Peyer's patch (tissue), 4 donors: ENCODE data around the gene ASAP2. TPM values are rescaled to one million over a fixed set of nuclear protein-coding genes. Genes with fewer than 3 reads are reported as not detected.

Source experiments
- DNase-seq, 3 donors: peaks; one replicate each; pipeline ENCODE4 v3.0.0-alpha.2; 2017 to 2019
- H3K27ac ChIP-seq, 4 donors: fragments of 200-600 bp; sonication (generic); one replicate each; pipeline ENCODE4 v1.5.1; 2016 to 2019
- H3K27me3 ChIP-seq, 2 donors: fragments of 200-600 bp; sonication (generic); one replicate each; pipeline ENCODE4 v1.5.1; 2019
- H3K36me3 ChIP-seq, 3 donors: fragments of 200-600 bp; sonication (generic); one replicate each; pipeline ENCODE4 v1.5.1; 2016 to 2019
- H3K4me1 ChIP-seq, 4 donors: fragments of 200-600 bp; sonication (generic); one replicate each; pipeline ENCODE4 v1.5.1; 2016 to 2019
- H3K4me3 ChIP-seq, 4 donors: fragments of 200-600 bp; sonication (generic); 1 replicate in 3 of 4; 2 replicates in 1 of 4; pipeline ENCODE4 v1.5.1; 2016 to 2019; ENCODE audit warnings: mild to moderate bottlenecking in 1 of 4
- H3K9me3 ChIP-seq, 4 donors: fragments of 200-600 bp; sonication (generic); one replicate each; pipeline ENCODE4 v1.5.1; 2016 to 2019; ENCODE audit warnings: mild to moderate bottlenecking in 1 of 4
- POLR2A ChIP-seq, 2 donors: fragments of 450-650 bp; IDR thresholded peaks; one replicate each; pipeline ENCODE4 v1.5.1; 2017; ENCODE audit warnings: antibody characterized with exemption in 2 of 2, mild to moderate bottlenecking in 2 of 2, moderate library complexity in 2 of 2
- total RNA-seq, 4 donors: library from RNA; depleted of rRNA; stranded (reverse); fragments of >200 nt; gene quantifications; one replicate each; pipeline ENCODE4 v1.1.0, GENCODE V29; 2016
- TF ChIP-seq, protein P1 (sequence below), 6 experiments: fragments of 450-650 bp in 4 of 6; fragments of 200-600 bp in 2 of 6; sonication (generic) in 1 of 6; IDR thresholded peaks; one replicate each; pipeline ENCODE4 v1.5.1; 2017 to 2019; ENCODE audit warnings: antibody characterized with exemption in 6 of 6, mild to moderate bottlenecking in 3 of 6, moderate library complexity in 1 of 6

ASAP2 gene
- total RNA-seq, 4 donors from 2014 or later, result 30.6 to 59.4 (median 37.8) TPM

DNA sequence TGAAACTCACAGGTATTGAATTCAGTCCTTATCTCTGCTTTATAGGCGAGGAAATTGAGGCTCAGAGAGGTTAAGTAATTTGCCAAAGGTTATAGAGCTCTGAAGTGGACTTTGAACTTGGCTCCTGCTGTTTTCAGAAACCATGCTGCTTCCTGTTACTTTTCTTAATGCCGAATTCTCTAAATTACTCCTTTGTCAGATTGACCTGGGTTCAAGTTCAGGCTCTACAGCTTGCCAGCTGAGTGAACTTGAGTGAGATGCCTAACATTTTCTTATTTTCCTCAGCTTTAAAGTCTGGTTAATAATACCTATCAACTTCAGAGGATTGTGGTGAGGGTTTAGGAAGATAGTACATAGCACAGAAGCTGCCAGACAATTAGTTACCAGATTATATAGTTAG is 3.4 kb downstream of the ASAP2 start:
- H3K4me3 ChIP-seq, result no peak overlapping the region
- TF ChIP-seq, protein P1, sequence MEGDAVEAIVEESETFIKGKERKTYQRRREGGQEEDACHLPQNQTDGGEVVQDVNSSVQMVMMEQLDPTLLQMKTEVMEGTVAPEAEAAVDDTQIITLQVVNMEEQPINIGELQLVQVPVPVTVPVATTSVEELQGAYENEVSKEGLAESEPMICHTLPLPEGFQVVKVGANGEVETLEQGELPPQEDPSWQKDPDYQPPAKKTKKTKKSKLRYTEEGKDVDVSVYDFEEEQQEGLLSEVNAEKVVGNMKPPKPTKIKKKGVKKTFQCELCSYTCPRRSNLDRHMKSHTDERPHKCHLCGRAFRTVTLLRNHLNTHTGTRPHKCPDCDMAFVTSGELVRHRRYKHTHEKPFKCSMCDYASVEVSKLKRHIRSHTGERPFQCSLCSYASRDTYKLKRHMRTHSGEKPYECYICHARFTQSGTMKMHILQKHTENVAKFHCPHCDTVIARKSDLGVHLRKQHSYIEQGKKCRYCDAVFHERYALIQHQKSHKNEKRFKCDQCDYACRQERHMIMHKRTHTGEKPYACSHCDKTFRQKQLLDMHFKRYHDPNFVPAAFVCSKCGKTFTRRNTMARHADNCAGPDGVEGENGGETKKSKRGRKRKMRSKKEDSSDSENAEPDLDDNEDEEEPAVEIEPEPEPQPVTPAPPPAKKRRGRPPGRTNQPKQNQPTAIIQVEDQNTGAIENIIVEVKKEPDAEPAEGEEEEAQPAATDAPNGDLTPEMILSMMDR (IDR thresholded peaks at IDR 0.05), result no peak
- no peak for TF ChIP-seq POLR2A (IDR thresholded peaks at IDR 0.05)
- no peaks in the 10 kb centered on the region for H3K27me3 ChIP-seq
- no peaks in the 10 kb centered on the region for H3K9me3 ChIP-seq
- peaks cover 0 to 70% (median 6%) of the 10 kb centered on the region in 4 donors for H3K4me1 ChIP-seq
- no peak for DNase-seq
- H3K36me3 ChIP-seq, result no peaks in the 10 kb centered on the region
- peak overlapping the region in 3 of 4 donors; percentile 36 to 76 (median 71) for H3K27ac ChIP-seq

DNA sequence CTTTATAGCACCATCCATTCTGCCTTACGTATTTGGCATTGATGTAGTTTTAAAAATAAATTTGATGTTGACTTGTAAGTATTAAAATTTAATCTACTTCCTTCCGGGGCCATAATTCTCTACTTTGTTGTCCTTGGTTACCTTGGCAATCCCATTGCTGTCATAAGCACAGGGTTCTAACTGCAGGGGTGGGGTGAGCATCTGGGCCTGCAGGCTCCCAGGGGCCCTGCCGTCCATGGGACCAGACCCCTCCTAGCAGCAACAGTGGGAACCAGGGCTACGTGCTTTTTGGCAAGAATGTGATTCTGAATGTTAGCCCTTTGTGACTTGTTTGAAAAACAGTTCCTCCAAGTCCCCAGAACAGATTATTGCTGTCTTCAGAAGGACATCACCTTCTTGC is 4.9 kb downstream of the ASAP2 start:
- H3K27me3 ChIP-seq, result no peaks in the 10 kb centered on the region
- no peaks in the 10 kb centered on the region for H3K9me3 ChIP-seq
- TF ChIP-seq, protein P1 (IDR thresholded peaks at IDR 0.05), result no peak
- TF ChIP-seq POLR2A (IDR thresholded peaks at IDR 0.05), result no peak
- no peak overlapping the region for H3K4me3 ChIP-seq
- H3K4me1 ChIP-seq, result peaks cover 0 to 68% (median 6%) of the 10 kb centered on the region in 4 donors
- H3K27ac ChIP-seq, result peak overlapping the region in 3 of 4 donors; percentile 49 to 71 (median 52)
- DNase-seq, result no peak
- no peaks in the 10 kb centered on the region for H3K36me3 ChIP-seq

DNA sequence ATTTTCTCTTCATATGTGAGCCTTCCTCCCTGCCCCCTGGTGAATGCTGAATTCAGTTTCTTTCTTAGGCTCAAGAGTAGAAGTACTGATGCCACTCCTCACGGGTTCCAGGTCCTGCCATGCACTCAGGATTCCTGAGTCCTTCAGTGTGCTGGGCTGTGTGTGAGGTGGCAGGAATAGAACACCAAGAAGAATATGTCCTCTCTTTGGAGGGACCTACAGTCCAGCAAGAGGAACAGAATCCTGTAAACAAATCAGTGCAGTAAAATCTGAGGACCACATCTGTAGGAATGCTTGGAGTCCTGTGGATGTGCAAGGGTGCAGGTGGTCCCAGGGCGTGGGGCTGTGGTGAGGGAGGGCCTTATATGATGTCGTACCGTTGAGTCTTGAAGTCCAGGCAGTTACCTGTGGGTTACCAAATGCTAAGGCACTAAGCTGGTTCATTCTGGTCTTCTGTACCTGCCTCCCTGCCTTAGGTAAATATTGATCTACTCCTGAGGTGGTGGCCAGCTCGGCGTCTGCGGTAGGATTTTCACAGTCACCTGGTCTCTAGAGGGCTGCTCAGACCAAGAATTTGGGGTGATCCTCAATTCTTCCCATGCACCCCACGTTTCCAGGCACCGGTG is 5.5 kb downstream of the ASAP2 start:
- Histone ChIP-seq H3K4me1 (peaks cover 0 to 74% (median 5%) of the 10 kb centered on the region in 4 donors), H3K4me3 (no peak overlapping the region), H3K27ac (peak overlapping the region in 3 of 4 donors; percentile 49 to 71 (median 52)), H3K27me3 (no peaks in the 10 kb centered on the region), H3K36me3 (no peaks in the 10 kb centered on the region), H3K9me3 (no peaks in the 10 kb centered on the region)
- TF ChIP-seq POLR2A (IDR thresholded peaks at IDR 0.05), result no peak
- TF ChIP-seq, protein P1 (IDR thresholded peaks at IDR 0.05), result no peak
- DNase-seq, result no peak

- no peak for TF ChIP-seq POLR2A (IDR thresholded peaks at IDR 0.05)
- TF ChIP-seq, protein P1 (IDR thresholded peaks at IDR 0.05), result no peak
- Histone ChIP-seq H3K27ac (peak overlapping the region in 3 of 4 donors; percentile 49 to 71 (median 52)), H3K36me3 (no peaks in the 10 kb centered on the region), H3K4me3 (no peak overlapping the region), H3K9me3 (no peaks in the 10 kb centered on the region), H3K27me3 (no peaks in the 10 kb centered on the region), H3K4me1 (peaks cover 0 to 75% (median 2%) of the 10 kb centered on the region in 4 donors)
- DNase-seq, result peak in 1 of 3 donors; percentile 66
Observed at GRCh38 chr2:9212661-9213411, 6.2 kb downstream of the ASAP2 start.

DNA sequence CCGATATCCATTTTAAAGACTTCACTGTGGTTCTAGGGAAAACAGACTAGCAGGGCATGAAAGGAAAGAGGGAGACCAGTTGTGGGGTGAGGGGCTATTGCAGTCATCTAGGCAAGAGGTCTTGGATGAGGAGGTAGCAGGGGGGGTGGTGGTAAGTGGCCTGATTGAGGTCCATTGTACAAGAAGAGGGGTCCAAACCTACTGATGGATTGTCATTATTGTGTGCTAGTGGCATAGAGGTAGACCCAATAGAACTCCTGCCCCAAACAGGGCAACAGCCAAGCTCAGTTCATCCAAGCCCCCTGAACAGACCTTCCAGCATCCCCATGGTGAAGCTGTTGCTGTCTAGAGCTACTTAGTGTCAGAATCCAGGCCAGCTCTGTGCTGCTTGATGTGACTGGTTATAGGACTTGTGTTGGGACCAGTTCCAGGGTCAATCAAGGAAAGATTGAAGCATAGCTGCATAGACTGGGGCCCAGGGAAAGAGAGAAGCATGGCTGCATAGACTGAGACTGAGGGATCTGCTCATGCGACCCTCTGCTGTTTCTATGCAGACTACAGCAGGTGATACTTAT is 7.0 kb downstream of the ASAP2 start:
- Histone ChIP-seq H3K36me3 (no peaks in the 10 kb centered on the region), H3K4me1 (peaks cover 0 to 71% (median 2%) of the 10 kb centered on the region in 4 donors), H3K9me3 (no peaks in the 10 kb centered on the region), H3K27ac (peak overlapping the region in 2 of 4 donors; percentile 52 to 71), H3K4me3 (no peak overlapping the region), H3K27me3 (no peaks in the 10 kb centered on the region)
- DNase-seq, result no peak
- no peak for TF ChIP-seq POLR2A (IDR thresholded peaks at IDR 0.05)
- TF ChIP-seq, protein P1 (IDR thresholded peaks at IDR 0.05), result no peak
